Mammary epithelial cell (primary cell): ENCODE data around the gene KEAP1.

Experiments
- EZH2 ChIP-seq: IDR thresholded peaks from 2 replicates; pipeline ENCODE4 v1.6.1; 2012; ENCODE audit warnings: low read length, inconsistent platforms, borderline replicate concordance
- TF ChIP-seq, protein P1 (sequence below), 2 donors: IDR thresholded peaks in 1 of 2; conservative IDR thresholded peaks in 1 of 2; 2 replicates each; pipeline ENCODE4 v1.5.1; 2011 to 2012; ENCODE audit warnings: inconsistent platforms in 2 of 2, low read length in 2 of 2, mild to moderate bottlenecking in 2 of 2, control low read depth in 1 of 2, low read depth in 1 of 2; ENCODE audit not compliant: insufficient read depth in 1 of 2; ENCODE audit errors: extremely low read depth in 1 of 2

DNA sequence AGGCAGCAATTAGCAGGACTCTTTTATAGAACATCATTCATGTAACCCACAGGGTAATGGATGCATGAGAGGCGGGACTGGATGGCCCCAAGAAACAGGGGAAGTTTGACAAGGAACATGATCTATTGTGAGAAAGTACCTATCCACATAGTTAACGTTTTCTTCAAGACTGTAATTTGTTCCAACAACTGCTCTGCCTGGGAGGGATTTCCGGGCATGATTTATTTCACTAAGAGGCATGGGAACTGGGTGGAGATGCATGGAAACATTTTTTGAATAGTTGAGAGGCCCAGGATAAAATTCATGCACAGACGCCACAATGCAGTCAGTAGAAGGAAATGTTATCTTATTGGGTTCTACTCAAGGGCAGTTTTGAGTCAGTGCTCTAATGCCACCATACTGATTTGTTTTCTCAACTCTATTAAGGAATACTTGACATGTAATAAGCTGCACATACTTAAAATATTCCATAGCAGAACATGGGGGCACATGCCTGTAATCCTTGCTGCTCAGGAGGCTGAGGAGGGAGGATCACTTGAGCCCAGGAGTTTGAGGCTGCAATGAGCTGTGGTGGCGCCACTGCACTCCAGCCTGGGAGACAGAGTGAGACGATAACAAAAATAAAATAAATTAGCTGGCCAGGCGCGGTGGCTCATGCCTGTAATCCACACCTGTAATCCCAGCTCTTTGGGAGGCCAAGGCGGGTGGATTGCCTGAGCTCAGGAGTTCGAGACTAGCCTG lies 30.7 kb upstream of the KEAP1 start:
- TF ChIP-seq, protein P1, sequence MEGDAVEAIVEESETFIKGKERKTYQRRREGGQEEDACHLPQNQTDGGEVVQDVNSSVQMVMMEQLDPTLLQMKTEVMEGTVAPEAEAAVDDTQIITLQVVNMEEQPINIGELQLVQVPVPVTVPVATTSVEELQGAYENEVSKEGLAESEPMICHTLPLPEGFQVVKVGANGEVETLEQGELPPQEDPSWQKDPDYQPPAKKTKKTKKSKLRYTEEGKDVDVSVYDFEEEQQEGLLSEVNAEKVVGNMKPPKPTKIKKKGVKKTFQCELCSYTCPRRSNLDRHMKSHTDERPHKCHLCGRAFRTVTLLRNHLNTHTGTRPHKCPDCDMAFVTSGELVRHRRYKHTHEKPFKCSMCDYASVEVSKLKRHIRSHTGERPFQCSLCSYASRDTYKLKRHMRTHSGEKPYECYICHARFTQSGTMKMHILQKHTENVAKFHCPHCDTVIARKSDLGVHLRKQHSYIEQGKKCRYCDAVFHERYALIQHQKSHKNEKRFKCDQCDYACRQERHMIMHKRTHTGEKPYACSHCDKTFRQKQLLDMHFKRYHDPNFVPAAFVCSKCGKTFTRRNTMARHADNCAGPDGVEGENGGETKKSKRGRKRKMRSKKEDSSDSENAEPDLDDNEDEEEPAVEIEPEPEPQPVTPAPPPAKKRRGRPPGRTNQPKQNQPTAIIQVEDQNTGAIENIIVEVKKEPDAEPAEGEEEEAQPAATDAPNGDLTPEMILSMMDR (conservative IDR thresholded peaks at IDR 0.05 in 1 of 2, IDR thresholded peaks at IDR 0.05 in 1 of 2; ENCODE audit: extremely low read depth in 1 of 2, insufficient read depth in 1 of 2, low read depth in 1 of 2, low read length in 2 of 2), result no peak
- no peak for TF ChIP-seq EZH2
